ENCODE measurements around the gene ABCC5. TPM values are rescaled to one million over a fixed set of nuclear protein-coding genes. Genes with fewer than 3 reads are reported as not detected.

ABCC5 gene
- total and polyA plus RNA-seq, 2 of the 8 experiments (the other 6 are each of a cell fraction or from before 2014, with no cell fraction given): 25.3 to 40.8 TPM

- CTCF ChIA-PET (ENCODE audit: partially characterized antibody): interaction anchor here (0.5 to 1.7 kb wide), 3 partner anchors 13 to 99 kb away, joined by 3 to 5 read pairs (median 3); no protein-coding TSS in a partner anchor
- POLR2A ChIA-PET (ENCODE audit: partially characterized antibody): no interaction called here
- H2BK120ac ChIP-seq (replicated peaks; ENCODE audit: low read depth, low read length): no peak overlapping the region
Measured at GRCh38 chr3:184003187-184003967, 14.3 kb downstream of the ABCC5 start.

More at GRCh38 chr3:184003187-184003967, 14.3 kb downstream of the ABCC5 start:
- no peak for DNase-seq (ENCODE audit: low read depth in 1 of 2, low spot score in 2 of 2)
- no peak overlapping the region for H3K9ac ChIP-seq (replicated peaks in 1 of 4; ENCODE audit: extremely low read depth in 1 of 4, low read depth in 3 of 4, low read length in 3 of 4)
- no peak overlapping the region for H2BK15ac ChIP-seq (ENCODE audit: low read length)
- H2BK12ac ChIP-seq (ENCODE audit: low read depth, low read length): no peak overlapping the region
- H3K56ac ChIP-seq (replicated peaks; ENCODE audit: insufficient read length, low read depth, low read length): no peak overlapping the region
- no peak overlapping the region for H4K5ac ChIP-seq (ENCODE audit: insufficient read length, low read depth, low read length)
- H2AFZ ChIP-seq (ENCODE audit: low read length): no peak overlapping the region
- no peaks in the 10 kb centered on the region; a peak in 2 of 8 replicates for H3K36me3 ChIP-seq (ENCODE audit: control insufficient read depth in 2 of 4, insufficient read depth in 4 of 4, low read length in 3 of 4)
- no peak overlapping the region for H4K8ac ChIP-seq (ENCODE audit: extremely low read depth, insufficient read depth, low read length)
- no peak overlapping the region for H3K23ac ChIP-seq (ENCODE audit: insufficient read length)
- H3K79me1 ChIP-seq (ENCODE audit: low read depth, low read length): no peaks in the 10 kb centered on the region; the same call in 1 of the 2 replicates
- no peak for TF ChIP-seq BACH1 (IDR thresholded peaks at IDR 0.05; ENCODE audit: low read length)
- TF ChIP-seq CBX8 (IDR thresholded peaks at IDR 0.05; ENCODE audit: borderline replicate concordance, low read depth, low read length): no peak
- no peak for TF ChIP-seq ZNF274 (IDR thresholded peaks at IDR 0.05; ENCODE audit: borderline replicate concordance, extremely low read depth, low read length)
- no peak for TF ChIP-seq JUN (IDR thresholded peaks at IDR 0.05; ENCODE audit: low read depth, low read length)
- TF ChIP-seq RNF2 (IDR thresholded peaks at IDR 0.05; ENCODE audit: borderline replicate concordance, low read depth, low read length, missing control alignments, poor library complexity, severe bottlenecking): no peak
- TF ChIP-seq CTBP2 (IDR thresholded peaks at IDR 0.05; ENCODE audit: borderline replicate concordance, insufficient read depth, insufficient read length, low read length): no peak
- TF ChIP-seq FOSL1 (IDR thresholded peaks at IDR 0.05; ENCODE audit: insufficient read depth, low read depth, low read length): no peak
- TF ChIP-seq TCF12 (IDR thresholded peaks at IDR 0.05; ENCODE audit: low read depth, low read length): no peak
- TF ChIP-seq SP2 (IDR thresholded peaks at IDR 0.05; ENCODE audit: low read length): no peak
- TF ChIP-seq EGR1 (IDR thresholded peaks at IDR 0.05; ENCODE audit: borderline replicate concordance, low read depth, low read length): no peak
- TF ChIP-seq TAF7 (optimal IDR thresholded peaks at IDR 0.05; ENCODE audit: borderline replicate concordance, low read depth, low read length): no peak
- no peak for TF ChIP-seq SUZ12 (IDR thresholded peaks at IDR 0.05; ENCODE audit: low read length)
- no peak overlapping the region for H2BK20ac ChIP-seq (ENCODE audit: low read length)
- H3K27ac ChIP-seq (ENCODE audit: low read depth, low read length): no peak overlapping the region
- H4K91ac ChIP-seq (replicated peaks; ENCODE audit: insufficient read length, low read length): no peak overlapping the region
- FAIRE-seq: no peak
- 90% methylated on average over 5 of the region's 5 CpGs; no CpG with 5 or more reads in 1 of the 2 experiments for WGBS, 2 experiments (ENCODE audit: extremely low coverage in 1 of 2, insufficient coverage in 1 of 2, insufficient read length in 1 of 2, insufficient replicate concordance in 2 of 2, low coverage in 1 of 2, low lambda C conversion rate in 2 of 2, missing lambda C conversion rate in 1 of 2)
- H4K20me1 ChIP-seq (replicated peaks in 1 of 2; ENCODE audit: control insufficient read depth in 1 of 2, insufficient read depth in 2 of 2, low read length in 2 of 2): peaks cover 1 to 3% of the 10 kb centered on the region in 2 experiments
- no peak overlapping the region for H2AK5ac ChIP-seq (ENCODE audit: low read depth, low read length)
- H3K4me2 ChIP-seq (ENCODE audit: insufficient read depth in 1 of 2, low read depth in 2 of 2, low read length in 2 of 2): no peak overlapping the region
- no peaks in the 10 kb centered on the region for H3K27me3 ChIP-seq (replicated peaks in 1 of 4; ENCODE audit: control insufficient read depth in 3 of 4, extremely low read depth in 1 of 4, insufficient read depth in 3 of 4, low read length in 3 of 4)
- no peaks in the 10 kb centered on the region; a peak in 1 of 7 replicates for H3K4me1 ChIP-seq (replicated peaks in 1 of 4; ENCODE audit: control insufficient read depth in 3 of 4, insufficient read depth in 4 of 4, low read length in 3 of 4)
- no peaks in the 10 kb centered on the region for H3K9me3 ChIP-seq (ENCODE audit: insufficient read depth in 2 of 2, low read depth in 1 of 2, low read length in 1 of 2)
- H3K4ac ChIP-seq (replicated peaks; ENCODE audit: insufficient read length, low read depth, low read length): no peak overlapping the region
- H2BK5ac ChIP-seq (ENCODE audit: low read depth, low read length): no peak overlapping the region
- H3K18ac ChIP-seq (ENCODE audit: extremely low read depth, low read length): no peak overlapping the region
- H3K79me2 ChIP-seq (ENCODE audit: control insufficient read depth in 1 of 2, insufficient read depth in 2 of 2, low read length in 2 of 2): peaks cover 3 to 15% of the 10 kb centered on the region in 2 experiments; a peak in 1 of 4 replicates
- H3K23me2 ChIP-seq (ENCODE audit: low read depth, low read length): no peaks in the 10 kb centered on the region
- no peak overlapping the region for H3K14ac ChIP-seq (ENCODE audit: insufficient read length)
- no peak overlapping the region for H3K4me3 ChIP-seq (ENCODE audit: extremely low read depth in 1 of 4, insufficient read depth in 2 of 4, low read depth in 3 of 4, low read length in 4 of 4)

Data from H1 (cell line).